Fibroblast of lung (primary cell): ENCODE results near the gene GNAS. TPM values are rescaled to one million over a fixed set of nuclear protein-coding genes. Genes with fewer than 3 reads are reported as not detected.

Source experiments
- DNase-seq, 2 donors: peaks; one replicate each; pipeline versions ENCODE4 v3.0.0 to v3.0.0-alpha.2; 2010; ENCODE audit warnings: low read depth in 2 of 2
- H2AFZ ChIP-seq: 2 replicates; pipeline ENCODE4 v1.5.1; 2012; ENCODE audit warnings: low read length, control low read depth, inconsistent platforms
- H3K27ac ChIP-seq: 2 replicates; pipeline ENCODE4 v1.5.1; 2011; ENCODE audit warnings: low read length, control low read depth; ENCODE audit not compliant: insufficient read depth
- H3K27me3 ChIP-seq: 2 replicates; pipeline ENCODE4 v1.5.1; 2011; ENCODE audit warnings: mild to moderate bottlenecking, low read length; ENCODE audit not compliant: control insufficient read depth, insufficient read depth
- H3K36me3 ChIP-seq: 2 replicates; pipeline ENCODE4 v1.5.1; 2011; ENCODE audit warnings: low read length; ENCODE audit not compliant: control insufficient read depth, insufficient read depth
- H3K4me1 ChIP-seq: 2 replicates; pipeline ENCODE4 v1.5.1; 2011; ENCODE audit warnings: low read length; ENCODE audit not compliant: control insufficient read depth, insufficient read depth; ENCODE audit errors: extremely low read depth
- H3K4me2 ChIP-seq: 2 replicates; pipeline ENCODE4 v1.5.1; 2011; ENCODE audit warnings: low read length, control low read depth; ENCODE audit not compliant: insufficient read depth; ENCODE audit errors: extremely low read depth
- H3K4me3 ChIP-seq, 4 experiments: fragments of 200-600 bp in 1 of 4; sonication (generic) in 1 of 4; replicated peaks in 1 of 4; 2 replicates each; pipeline ENCODE4 v1.5.1; 2011 to 2016; ENCODE audit warnings: low read length in 4 of 4, low read depth in 3 of 4, mild to moderate bottlenecking in 3 of 4, control low read depth in 2 of 4, inconsistent platforms in 1 of 4, mixed read lengths in 1 of 4; ENCODE audit not compliant: insufficient read depth in 1 of 4; ENCODE audit errors: control extremely low read depth in 1 of 4
- H3K79me2 ChIP-seq: 2 replicates; pipeline ENCODE4 v1.5.1; 2012; ENCODE audit warnings: mild to moderate bottlenecking, low read length, inconsistent platforms; ENCODE audit not compliant: control insufficient read depth, insufficient read depth
- H3K9ac ChIP-seq: 2 replicates; pipeline ENCODE4 v1.5.1; 2011; ENCODE audit warnings: mild to moderate bottlenecking, low read length, control low read depth; ENCODE audit not compliant: insufficient read depth
- H3K9me3 ChIP-seq: 2 replicates; pipeline ENCODE4 v1.5.1; 2012; ENCODE audit warnings: low read depth, low read length; ENCODE audit not compliant: control insufficient read depth, insufficient read depth
- H4K20me1 ChIP-seq: 2 replicates; pipeline ENCODE4 v1.5.1; 2011; ENCODE audit warnings: low read length; ENCODE audit not compliant: control insufficient read depth, insufficient read depth; ENCODE audit errors: extremely low read depth
- CTCF ChIP-seq, 2 donors: IDR thresholded peaks in 1 of 2; conservative IDR thresholded peaks in 1 of 2; 1 replicate in 1 of 2; 2 replicates in 1 of 2; pipeline ENCODE4 v1.5.1; 2011 to 2012; ENCODE audit warnings: low read length in 2 of 2, control low read depth in 1 of 2, inconsistent platforms in 1 of 2, low read depth in 1 of 2, mild to moderate bottlenecking in 1 of 2
- EZH2 ChIP-seq: IDR thresholded peaks from 2 replicates; pipeline ENCODE4 v1.5.1; 2012; ENCODE audit warnings: low read length, control low read depth, mild to moderate bottlenecking; ENCODE audit errors: missing control alignments
- polyA plus RNA-seq, 2 donors: library from polyadenylated mRNA; depleted of rRNA in 1 of 2; stranded (reverse) in 1 of 2; unstranded in 1 of 2; fragments of >200 nt; gene quantifications; 2 replicates each; pipeline ENCODE4 v1.2.1, GENCODE V29; 2011 to 2012; ENCODE audit warnings: missing spikeins in 1 of 2
- total RNA-seq: library from RNA; depleted of rRNA; stranded (reverse); fragments of >200 nt; gene quantifications from 2 replicates; pipeline ENCODE4 v1.2.1, GENCODE V29; 2014

Gene GNAS
- total and polyA plus RNA-seq, 2 donors (not counting 1 experiment from before 2014, with no cell fraction given) = 421 to 1,357 TPM

GRCh38 chr20:58850693-58851174, 1.8 kb upstream of the GNAS start, which contains the start of gene GNAS-AS1:
Gene GNAS-AS1 (minus strand): TSS chr20:58850902.
- TF ChIP-seq EZH2 (no peak), CTCF (conservative IDR thresholded peaks at IDR 0.05 in 1 of 2, IDR thresholded peaks at IDR 0.05 in 1 of 2; ENCODE audit: low read depth in 1 of 2, low read length in 2 of 2) (no peak)
- peak within 1 kb of the TSS; percentile 89 for H3K4me2 ChIP-seq
- H3K9ac ChIP-seq = peak within 1 kb of the TSS; percentile 52
- no peaks in the 10 kb centered on the region for H3K79me2 ChIP-seq
- H3K27me3 ChIP-seq = peaks cover 23% of the 10 kb centered on the region
- peak within 1 kb of the TSS; percentile 58 to 73 (median 71) for H3K4me3 ChIP-seq
- DNase-seq = peak; percentile 90 to 93
- H4K20me1 ChIP-seq = no peaks in the 10 kb centered on the region
- no peaks in the 10 kb centered on the region for H3K36me3 ChIP-seq
- no peaks in the 10 kb centered on the region for H3K4me1 ChIP-seq
- no peak within 1 kb of the TSS for H3K27ac ChIP-seq
- H2AFZ ChIP-seq = peak within 1 kb of the TSS; percentile 78
- H3K9me3 ChIP-seq = no peaks in the 10 kb centered on the region

DNA sequence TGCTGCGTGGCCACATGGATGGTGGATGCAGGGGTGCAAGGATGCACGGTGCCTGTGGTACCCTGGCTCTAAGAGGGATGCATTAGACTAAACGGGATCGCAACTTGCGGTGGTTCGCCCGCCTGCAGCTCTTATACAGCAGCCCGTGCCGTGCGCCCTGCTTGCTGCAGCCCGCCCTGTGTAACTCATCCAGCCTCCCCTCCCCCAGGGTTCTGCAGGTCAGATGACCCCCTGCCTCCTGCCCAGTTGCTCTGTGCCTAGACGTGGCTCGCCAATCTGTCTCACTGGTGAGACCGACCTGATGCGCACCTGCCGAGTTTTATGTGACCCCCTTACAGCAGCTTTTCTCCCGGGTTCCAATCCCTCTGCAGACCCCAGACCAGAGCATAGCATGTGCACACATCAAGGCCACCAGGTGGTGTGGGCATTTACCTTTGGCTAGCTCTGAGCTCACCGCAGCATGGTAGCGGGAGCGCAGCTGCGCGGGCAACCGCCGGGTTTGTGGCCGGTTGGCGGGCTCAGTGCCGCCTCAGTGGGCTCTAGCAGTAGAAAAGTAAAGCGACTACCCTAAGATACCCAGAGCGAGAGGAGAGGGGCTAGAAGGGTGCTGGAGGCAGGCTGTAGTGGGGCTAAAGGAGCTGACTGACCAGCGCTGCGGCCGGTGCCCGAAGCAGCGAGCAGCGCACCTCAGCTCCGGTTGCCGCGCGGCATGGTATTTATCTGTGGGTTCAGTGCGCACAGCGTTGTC, 1.1 kb upstream of the GNAS start:
- Histone ChIP-seq H3K9ac (no peak overlapping the region), H3K27me3 (peaks cover 29% of the 10 kb centered on the region), H3K4me3 (peak overlapping the region; percentile 58 to 73 (median 71)), H3K4me1 (no peaks in the 10 kb centered on the region), H4K20me1 (no peaks in the 10 kb centered on the region), H3K9me3 (no peaks in the 10 kb centered on the region), H3K79me2 (no peaks in the 10 kb centered on the region), H3K27ac (no peak overlapping the region), H2AFZ (peak overlapping the region; percentile 78), H3K36me3 (no peaks in the 10 kb centered on the region), H3K4me2 (peak overlapping the region; percentile 89)
- no peak for DNase-seq
- TF ChIP-seq EZH2 = no peak
- TF ChIP-seq CTCF (conservative IDR thresholded peaks at IDR 0.05 in 1 of 2, IDR thresholded peaks at IDR 0.05 in 1 of 2; ENCODE audit: low read depth in 1 of 2, low read length in 2 of 2) = no peak

DNA sequence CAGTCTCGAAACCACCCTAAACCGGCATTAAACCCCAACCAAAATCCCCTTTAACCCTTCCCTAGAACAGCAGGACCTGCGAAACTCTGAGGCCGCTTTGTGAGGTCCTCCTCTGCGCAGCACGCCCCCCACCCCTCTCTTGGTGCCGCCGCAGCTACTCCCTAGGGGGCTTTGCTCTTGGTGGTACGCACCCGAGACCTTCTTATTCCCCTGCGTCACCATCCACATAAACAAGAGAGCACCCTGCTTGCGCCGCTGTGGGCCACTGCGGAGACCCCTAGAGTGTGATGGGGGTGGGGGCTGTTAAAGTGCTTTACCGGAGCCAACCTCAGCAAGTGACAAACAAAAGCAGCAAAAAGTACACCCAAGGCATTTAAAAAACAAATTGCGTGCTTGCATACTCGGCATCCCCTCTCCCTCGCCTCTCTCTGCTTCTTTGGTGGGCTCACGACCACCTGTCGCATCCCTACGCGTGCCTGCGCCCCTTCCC, 502 bp upstream of the GNAS start:
- Histone ChIP-seq H2AFZ (no peak overlapping the region), H3K4me2 (peak overlapping the region; percentile 89), H3K27me3 (peaks cover 32% of the 10 kb centered on the region), H3K9ac (no peak overlapping the region), H3K9me3 (no peaks in the 10 kb centered on the region), H4K20me1 (no peaks in the 10 kb centered on the region), H3K4me3 (peak overlapping the region; percentile 8 to 73 (median 58)), H3K27ac (no peak overlapping the region), H3K79me2 (no peaks in the 10 kb centered on the region), H3K36me3 (no peaks in the 10 kb centered on the region), H3K4me1 (no peaks in the 10 kb centered on the region)
- TF ChIP-seq CTCF (conservative IDR thresholded peaks at IDR 0.05 in 1 of 2, IDR thresholded peaks at IDR 0.05 in 1 of 2; ENCODE audit: low read depth in 1 of 2, low read length in 2 of 2) = no peak
- DNase-seq = no peak
